ENCODE measurements around the gene OCLN.
"Not testable (repeated sequence)": the region's sequence is repeated elsewhere in the genome, so short reads cannot be mapped to it uniquely, and the experiment has no call there.

Gene OCLN

GRCh38 chr5:69491838-69492390 is 676 bp upstream of the OCLN start:
- no peak for DNase-seq (ENCODE audit: low read depth)

DNA sequence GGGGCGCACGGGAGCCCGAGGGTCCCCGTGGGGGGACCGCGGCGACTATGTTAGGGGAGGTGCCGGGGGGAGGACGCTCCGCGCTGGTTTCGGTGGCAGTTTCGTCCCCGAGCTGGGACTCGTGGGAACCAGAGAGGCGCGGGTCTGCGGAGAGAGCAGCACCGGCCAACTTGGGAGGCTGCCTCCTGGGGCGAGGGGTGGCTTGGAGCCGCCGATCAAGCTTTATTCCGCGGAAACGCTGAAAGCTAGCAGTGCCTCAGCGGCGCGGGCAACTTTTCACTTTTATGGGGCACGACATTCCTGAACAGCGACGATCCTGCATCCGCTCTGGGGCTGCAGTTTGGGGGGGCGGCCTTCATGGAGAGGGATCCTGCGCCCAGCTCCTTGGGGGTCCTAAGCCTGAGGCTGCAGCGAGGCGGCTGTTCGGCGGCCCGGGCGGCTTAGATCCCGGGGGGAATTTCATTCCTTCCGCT is 369 bp downstream of the OCLN start:
- no peak for DNase-seq (ENCODE audit: low read depth)

- no peak for DNase-seq (ENCODE audit: low read depth)
Observed at GRCh38 chr5:69493396-69494133, 975 bp downstream of the OCLN start.

- DNase-seq (ENCODE audit: low read depth): no peak
Observed at GRCh38 chr5:69494452-69494851, 1.9 kb downstream of the OCLN start.

- DNase-seq (ENCODE audit: low read depth): no peak
Observed at GRCh38 chr5:69497006-69497520, 4.5 kb downstream of the OCLN start.

GRCh38 chr5:69498384-69498783 is 5.8 kb downstream of the OCLN start:
- no peak for DNase-seq (ENCODE audit: low read depth)

DNA sequence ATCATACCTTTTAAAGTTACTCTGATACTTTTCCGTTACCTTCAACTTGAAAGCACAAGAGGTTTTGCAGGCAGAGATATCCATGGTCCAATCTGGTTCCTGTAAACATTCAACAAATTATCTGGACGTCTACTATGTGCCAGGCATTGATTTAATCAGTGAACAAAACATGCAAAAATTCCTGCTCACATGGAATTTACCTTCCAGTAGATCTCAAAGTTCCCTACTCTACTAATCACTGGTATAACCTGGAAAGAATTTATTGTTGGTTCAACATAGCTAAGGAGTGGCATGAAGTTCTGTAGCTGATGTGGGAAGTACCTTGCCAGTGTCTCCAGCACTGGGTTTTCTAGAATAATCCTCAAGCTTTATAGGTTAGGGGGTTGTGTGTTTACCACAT is 9.8 kb downstream of the OCLN start:
- DNase-seq (ENCODE audit: low read depth): no peak

DNA sequence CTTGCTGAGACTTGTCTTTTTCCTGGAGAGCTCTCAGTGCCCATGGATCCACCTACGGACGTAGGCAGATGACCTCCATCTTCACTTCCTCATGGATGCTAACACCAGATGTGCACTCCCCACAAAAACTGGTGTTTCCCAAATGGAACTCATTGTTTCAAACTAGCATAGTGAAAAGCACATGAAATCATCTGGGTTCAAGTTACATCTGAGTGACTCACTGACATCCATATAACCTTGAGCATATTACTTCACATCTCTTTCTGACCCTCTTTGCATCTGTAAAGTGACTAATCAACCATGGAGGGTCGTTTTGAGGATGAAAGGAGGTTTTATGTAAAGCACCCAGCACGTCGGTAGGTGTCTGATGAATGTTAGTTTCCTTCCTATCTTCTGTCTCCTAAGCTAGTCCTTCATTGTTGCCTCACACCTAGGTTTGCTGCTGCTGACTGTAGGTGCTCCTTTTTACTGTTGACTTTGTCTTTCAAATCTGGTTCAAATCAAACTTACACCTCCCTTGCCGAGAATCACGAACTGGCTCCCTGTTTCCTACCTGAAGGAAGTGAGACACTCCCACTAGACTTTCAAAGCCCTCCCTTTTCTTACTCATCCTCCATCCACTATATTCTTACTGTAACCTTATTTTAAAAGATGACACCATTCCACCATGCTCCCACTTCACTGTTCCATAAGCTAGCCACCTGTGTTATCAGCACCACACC is 10.3 kb downstream of the OCLN start:
- DNase-seq (ENCODE audit: low read depth): no peak

GRCh38 chr5:69504036-69504435 is 11.4 kb downstream of the OCLN start:
- DNase-seq (ENCODE audit: low read depth): no peak

GRCh38 chr5:69505306-69505705 is 12.7 kb downstream of the OCLN start:
- no peak for DNase-seq (ENCODE audit: low read depth)

GRCh38 chr5:69509212-69509611 is 16.6 kb downstream of the OCLN start:
- no peak for DNase-seq (ENCODE audit: low read depth)

- DNase-seq (ENCODE audit: low read depth): no peak
Observed at GRCh38 chr5:69510694-69511093, 18.1 kb downstream of the OCLN start.

DNA sequence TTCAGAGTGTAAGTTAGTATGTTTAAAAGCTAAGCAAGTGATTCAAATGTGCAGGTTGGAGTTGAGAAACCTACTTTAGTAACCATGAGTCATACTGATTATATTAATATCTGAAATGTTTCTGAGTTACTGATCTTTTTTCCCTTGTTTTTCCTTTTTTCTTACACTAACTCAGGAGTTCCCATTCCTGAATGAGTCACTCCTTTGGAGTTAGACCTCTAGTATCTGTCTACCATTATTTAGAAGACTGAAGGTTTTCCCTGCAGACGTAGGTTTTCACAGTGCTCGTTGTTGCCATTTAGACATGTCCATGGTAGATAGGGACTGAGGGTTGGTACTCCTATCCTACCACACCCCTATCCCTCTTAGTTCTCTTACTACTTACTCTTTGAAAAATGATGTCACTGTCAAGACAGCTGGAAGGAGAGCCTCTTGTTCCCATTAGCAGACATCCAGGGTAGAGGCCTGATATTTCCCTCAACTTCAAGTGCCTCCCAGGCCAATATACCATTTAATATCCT is 20.2 kb downstream of the OCLN start:
- no peak for DNase-seq (ENCODE audit: low read depth)

DNA sequence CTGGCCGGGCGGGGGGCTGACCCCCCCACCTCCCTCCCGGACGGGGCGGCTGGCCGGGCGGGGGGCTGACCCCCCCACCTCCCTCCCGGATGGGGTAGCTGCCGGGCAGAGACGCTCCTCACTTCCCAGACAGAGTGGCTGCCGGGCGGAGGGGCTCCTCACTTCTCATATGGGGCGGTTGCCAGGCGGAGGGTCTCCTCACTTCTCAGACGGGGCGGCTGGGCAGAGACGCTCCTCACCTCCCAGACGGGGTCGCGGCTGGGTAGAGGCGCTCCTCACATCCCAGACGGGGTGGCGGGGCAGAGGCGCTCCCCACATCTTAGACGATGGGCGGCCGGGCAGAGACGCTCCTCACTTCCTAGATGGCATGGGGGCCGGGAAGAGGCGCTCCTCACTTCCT is 23.0 kb downstream of the OCLN start:
- not testable (repeated sequence) for DNase-seq (ENCODE audit: low read depth)

GRCh38 chr5:69516769-69517168 is 24.2 kb downstream of the OCLN start:
- DNase-seq (ENCODE audit: low read depth): no peak

DNA sequence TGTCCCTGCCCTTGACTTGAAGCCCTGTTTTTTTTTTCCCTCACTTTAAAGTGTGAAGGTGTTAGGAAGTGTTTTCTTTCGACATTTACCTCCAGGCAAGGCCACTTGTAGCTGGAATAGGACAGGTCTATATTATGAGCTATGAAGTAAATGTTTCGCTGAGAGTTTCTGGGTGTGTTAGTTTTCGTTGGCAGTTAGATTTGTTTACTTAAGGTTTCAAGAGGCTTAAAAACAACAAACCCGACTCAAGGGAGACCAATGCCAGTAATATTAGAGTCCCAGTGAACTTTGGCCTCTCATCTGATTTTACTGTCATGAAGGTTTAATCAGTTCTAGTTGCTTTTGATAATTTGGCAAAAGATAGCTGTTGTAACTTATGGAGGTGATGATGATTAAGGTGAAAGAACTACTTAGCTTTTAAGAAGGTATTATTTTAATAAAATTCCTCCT is 25.2 kb downstream of the OCLN start:
- no peak for DNase-seq (ENCODE audit: low read depth)

- no peak for DNase-seq (ENCODE audit: low read depth)
Observed at GRCh38 chr5:69519285-69519684, 26.7 kb downstream of the OCLN start.

DNA sequence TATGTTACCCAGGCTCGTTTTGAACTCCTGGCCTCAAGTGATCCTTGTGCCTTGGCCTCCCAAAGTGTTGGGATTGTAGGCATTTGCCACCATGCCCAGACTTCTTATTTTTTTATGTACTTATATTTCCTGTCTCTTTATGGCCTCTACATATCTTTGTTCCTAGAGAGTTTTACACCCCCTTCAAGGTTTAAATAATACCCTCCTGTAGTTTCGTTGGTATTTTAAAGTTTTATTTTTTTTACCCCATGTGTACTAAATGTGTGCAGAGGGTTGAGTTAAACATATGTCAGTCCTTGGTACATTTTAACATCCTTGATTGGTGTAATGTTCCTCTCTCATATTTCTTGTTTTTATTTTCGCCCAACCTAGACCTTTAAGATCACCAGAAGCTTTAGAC is 29.4 kb downstream of the OCLN start:
- no peak for DNase-seq (ENCODE audit: low read depth)

- DNase-seq (ENCODE audit: low read depth): no peak
Observed at GRCh38 chr5:69525490-69525889, 32.9 kb downstream of the OCLN start.

- DNase-seq (ENCODE audit: low read depth): no peak
Observed at GRCh38 chr5:69526660-69527059, 34.1 kb downstream of the OCLN start.

GRCh38 chr5:69527128-69527770 is 34.7 kb downstream of the OCLN start:
- DNase-seq (ENCODE audit: low read depth): no peak

- no peak for DNase-seq (ENCODE audit: low read depth)
Observed at GRCh38 chr5:69528035-69528434, 35.4 kb downstream of the OCLN start.

Data from stimulated activated CD8-positive, alpha-beta memory T cell treated with anti-CD3 and anti-CD28 coated beads, Interleukin-12 subunit alpha, Interleukin-12 subunit beta, amount 100 ng/mL, for 1 hour (primary cell).